HUES64 (cell line): Measurements from ENCODE around the gene BSN.
"Not testable (repeated sequence)": the region's sequence is repeated elsewhere in the genome, so short reads cannot be mapped to it uniquely, and the experiment has no call there.

Experiments used
- H3K27ac ChIP-seq: 2 replicates; pipeline ENCODE4 v1.7.0; 2013; ENCODE audit warnings: low read depth, low read length, inconsistent platforms
- H3K27me3 ChIP-seq: 2 replicates; pipeline ENCODE4 v1.6.1; 2013; ENCODE audit warnings: mild to moderate bottlenecking, low read length; ENCODE audit not compliant: insufficient read depth
- H3K36me3 ChIP-seq: 2 replicates; pipeline ENCODE4 v1.6.1; 2013; ENCODE audit warnings: mild to moderate bottlenecking, low read length; ENCODE audit not compliant: insufficient read depth
- H3K4me1 ChIP-seq: 2 replicates; pipeline ENCODE4 v1.6.1; 2013; ENCODE audit warnings: mild to moderate bottlenecking, low read length, moderate library complexity; ENCODE audit not compliant: insufficient read depth
- H3K4me3 ChIP-seq: 2 replicates; pipeline ENCODE4 v1.5.1; 2013; ENCODE audit warnings: mild to moderate bottlenecking, low read length, moderate library complexity
- H3K9ac ChIP-seq: 2 replicates; pipeline ENCODE4 v1.6.1; 2013; ENCODE audit warnings: mild to moderate bottlenecking, low read depth, low read length
- H3K9me3 ChIP-seq: 2 replicates; pipeline ENCODE4 v1.6.1; 2013; ENCODE audit warnings: low read depth, low read length; ENCODE audit not compliant: insufficient read depth
- WGBS: fragments of 150-250, 120-280 bp; methylation state at CpG from one replicate; pipeline ENCODE4 v1.1.7; 2013; ENCODE audit warnings: missing lambda C conversion rate; 5-methylcytosine and 5-hydroxymethylcytosine counted together

Gene BSN

DNA sequence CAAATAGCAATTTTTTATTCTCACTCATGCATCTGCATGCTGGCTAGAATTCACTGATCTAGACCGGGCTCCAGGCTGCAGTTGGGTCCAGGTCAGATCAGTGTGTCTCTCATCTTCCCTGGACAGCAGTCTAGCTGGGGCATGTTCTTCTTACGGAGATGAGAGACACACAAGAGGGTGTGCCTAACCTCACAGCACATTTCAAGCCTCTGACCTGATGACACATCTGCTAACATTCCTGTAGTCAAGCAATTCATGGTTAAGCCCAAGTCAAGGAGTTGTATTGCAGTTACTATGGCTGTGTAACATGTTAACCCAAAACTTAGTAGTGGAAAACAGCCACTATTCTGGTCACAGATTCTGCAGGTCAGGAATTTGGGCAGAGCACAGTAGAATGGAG is 13.1 kb downstream of the BSN start:
- Histone ChIP-seq H3K4me1 (peaks cover 9% of the 10 kb centered on the region), H3K9me3 (no peaks in the 10 kb centered on the region), H3K9ac (no peak overlapping the region), H3K27me3 (no peaks in the 10 kb centered on the region), H3K27ac (no peak overlapping the region), H3K36me3 (no peaks in the 10 kb centered on the region), H3K4me3 (no peak overlapping the region)
- 43% methylated on average over 2 of the region's 2 CpGs for WGBS

DNA sequence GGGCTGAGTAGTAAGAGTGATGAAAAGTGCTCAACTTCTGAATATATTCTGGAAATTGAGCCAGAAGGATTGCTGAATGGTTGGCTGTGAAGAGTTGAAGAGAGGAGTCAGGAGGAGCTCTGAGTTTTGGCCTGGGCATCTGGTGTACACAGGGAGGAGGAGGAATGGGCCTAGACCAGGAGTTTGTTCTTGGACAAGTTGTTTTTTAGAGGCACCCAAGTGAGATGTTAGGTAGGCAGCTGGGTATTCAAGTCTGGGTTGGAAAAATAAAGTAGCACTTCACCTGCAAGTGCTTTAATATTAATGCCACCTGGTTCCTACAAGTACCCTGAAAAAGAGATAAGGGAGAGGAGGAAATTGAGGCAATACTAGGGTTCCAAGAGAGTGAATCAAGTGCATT is 14.7 kb downstream of the BSN start:
- Histone ChIP-seq H3K27ac (no peak overlapping the region), H3K4me3 (no peak overlapping the region), H3K27me3 (no peaks in the 10 kb centered on the region), H3K36me3 (no peaks in the 10 kb centered on the region), H3K9ac (no peak overlapping the region), H3K4me1 (peaks cover 9% of the 10 kb centered on the region), H3K9me3 (no peaks in the 10 kb centered on the region)

DNA sequence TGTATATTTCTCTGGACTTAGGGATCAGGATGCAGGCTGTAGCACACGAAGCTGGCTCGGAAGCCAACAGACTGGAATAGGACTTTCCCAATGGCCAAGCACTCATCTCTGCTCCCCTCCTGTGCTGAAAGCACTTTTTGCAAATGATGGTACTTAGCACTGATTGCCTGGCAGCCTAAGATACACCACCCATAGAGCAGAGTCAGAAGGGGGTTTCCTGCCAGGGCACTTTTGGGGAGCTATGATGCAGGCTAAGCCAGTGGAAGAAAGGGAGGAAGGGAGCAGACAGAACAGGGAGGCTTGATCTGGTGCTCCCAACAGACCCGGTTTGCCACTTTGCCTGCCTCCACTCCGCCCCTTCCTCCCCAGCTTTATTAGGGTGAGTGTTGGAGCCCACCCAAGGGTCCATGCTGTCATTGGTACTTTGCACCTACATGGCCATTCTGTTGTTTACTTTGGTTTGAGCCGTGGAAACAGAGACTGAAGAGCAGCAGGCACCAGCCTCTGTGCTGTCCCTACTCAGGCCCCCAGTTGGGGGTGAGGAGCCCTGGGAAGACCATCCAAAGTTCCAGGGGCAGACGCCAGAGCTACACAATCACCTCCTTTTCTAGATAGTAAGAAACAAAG is 15.9 kb downstream of the BSN start:
- no peak overlapping the region for H3K4me3 ChIP-seq
- H3K27me3 ChIP-seq, result no peaks in the 10 kb centered on the region
- no peak overlapping the region for H3K27ac ChIP-seq
- H3K9ac ChIP-seq, result no peak overlapping the region
- H3K36me3 ChIP-seq, result no peaks in the 10 kb centered on the region
- H3K9me3 ChIP-seq, result no peaks in the 10 kb centered on the region
- 67% methylated on average over 6 of the region's 6 CpGs for WGBS
- peaks cover 9% of the 10 kb centered on the region for H3K4me1 ChIP-seq

DNA sequence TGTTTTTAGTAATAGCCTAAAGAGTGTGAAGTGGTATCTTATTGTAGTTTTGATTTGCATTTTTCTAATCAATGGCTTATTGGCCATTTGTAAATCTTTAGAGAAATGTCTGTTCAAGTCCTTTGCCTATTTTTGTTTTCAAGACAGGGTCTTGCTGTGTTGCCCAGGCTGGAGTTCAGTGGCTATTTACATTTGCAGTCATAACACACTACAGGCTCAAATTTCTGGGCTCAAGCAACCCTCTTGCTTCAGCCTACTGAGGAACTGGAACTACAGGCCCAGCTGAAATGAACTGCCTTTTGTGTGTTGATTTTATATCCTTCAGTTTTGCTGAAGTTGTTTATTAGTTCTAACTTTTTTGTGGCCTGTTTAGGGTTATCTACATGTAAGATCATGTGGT is 27.9 kb downstream of the BSN start:
- H3K4me1 ChIP-seq, result no peaks in the 10 kb centered on the region
- no peak overlapping the region for H3K9ac ChIP-seq
- no peaks in the 10 kb centered on the region for H3K9me3 ChIP-seq
- no peaks in the 10 kb centered on the region for H3K27me3 ChIP-seq
- no peak overlapping the region for H3K4me3 ChIP-seq
- H3K27ac ChIP-seq, result no peak overlapping the region
- H3K36me3 ChIP-seq, result no peaks in the 10 kb centered on the region

DNA sequence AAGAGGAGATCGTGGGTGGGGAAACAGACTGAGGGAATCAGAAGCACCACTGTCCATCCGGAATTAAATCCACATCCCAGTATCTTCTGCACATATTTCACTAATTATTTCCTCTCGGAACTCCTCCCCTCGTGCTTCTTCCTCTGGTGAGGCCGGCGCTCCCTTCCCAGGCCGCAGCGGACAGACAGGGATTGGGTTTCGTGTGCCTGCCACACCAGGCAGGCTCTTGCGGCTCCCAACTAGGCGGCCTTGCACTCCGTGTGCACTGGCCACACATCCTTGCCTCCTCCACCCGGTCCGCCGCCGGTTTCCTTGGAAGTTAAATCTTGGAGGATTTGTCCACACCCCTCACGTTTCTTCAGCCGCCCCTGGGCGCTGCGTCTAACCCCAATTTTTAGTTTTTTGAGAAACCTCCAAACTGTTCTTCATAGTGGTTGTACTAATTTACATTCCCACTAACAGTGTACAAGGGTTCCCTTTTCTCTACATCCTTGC is 31.0 kb downstream of the BSN start:
- H3K9me3 ChIP-seq, H3K4me1 ChIP-seq, H3K9ac ChIP-seq, H3K36me3 ChIP-seq, H3K27me3 ChIP-seq, H3K4me3 ChIP-seq, H3K27ac ChIP-seq: not testable (repeated sequence)
- 91% methylated on average over 19 of the region's 20 CpGs for WGBS

DNA sequence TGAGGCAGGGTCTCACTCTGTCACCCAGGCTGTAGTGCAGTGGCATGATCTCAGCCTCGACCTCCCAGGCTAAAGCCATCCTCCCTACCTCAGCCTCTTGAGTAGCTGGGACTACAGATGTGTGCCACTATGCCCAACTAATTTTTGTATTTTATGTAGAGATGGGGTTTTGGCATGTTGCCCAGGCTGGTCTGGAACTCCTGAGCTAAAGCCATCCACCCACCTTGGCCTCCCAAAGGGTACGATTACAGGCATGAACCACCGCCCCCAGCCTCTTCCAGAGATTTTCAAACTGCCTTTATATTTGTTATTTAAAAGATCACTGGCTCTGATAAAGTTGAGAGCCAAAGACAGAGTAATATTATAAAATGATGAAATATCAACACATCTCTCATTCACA is 37.3 kb downstream of the BSN start:
- Histone ChIP-seq H3K4me1 (no peaks in the 10 kb centered on the region), H3K27me3 (no peaks in the 10 kb centered on the region), H3K9ac (no peak overlapping the region), H3K9me3 (no peaks in the 10 kb centered on the region), H3K4me3 (no peak overlapping the region), H3K27ac (no peak overlapping the region), H3K36me3 (no peaks in the 10 kb centered on the region)
- 89% methylated on average over 1 of the region's 3 CpGs for WGBS

DNA sequence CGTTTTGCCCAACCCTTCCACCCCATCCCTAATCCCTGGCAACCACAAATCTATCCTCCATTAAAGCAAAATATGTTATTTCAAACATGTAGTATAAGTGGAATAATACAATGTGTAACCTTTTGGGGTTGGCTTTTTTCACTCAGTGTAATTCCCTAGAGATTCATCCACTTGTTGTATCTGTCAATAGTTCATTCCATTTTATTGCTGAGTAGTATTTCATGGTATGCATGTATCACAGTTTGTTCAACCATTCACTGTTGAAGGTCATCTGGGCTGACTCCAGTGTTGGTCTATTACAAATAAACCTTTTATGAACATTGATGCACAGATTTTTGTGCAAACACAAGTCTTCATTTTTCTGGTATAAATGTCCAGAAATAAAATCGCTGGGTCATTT is 38.8 kb downstream of the BSN start:
- WGBS, result 86% methylated on average over 2 of the region's 2 CpGs
- no peak overlapping the region for H3K9ac ChIP-seq
- H3K4me1 ChIP-seq, result no peaks in the 10 kb centered on the region
- no peaks in the 10 kb centered on the region for H3K9me3 ChIP-seq
- H3K4me3 ChIP-seq, result no peak overlapping the region
- no peaks in the 10 kb centered on the region for H3K27me3 ChIP-seq
- H3K36me3 ChIP-seq, result no peaks in the 10 kb centered on the region
- no peak overlapping the region for H3K27ac ChIP-seq

DNA sequence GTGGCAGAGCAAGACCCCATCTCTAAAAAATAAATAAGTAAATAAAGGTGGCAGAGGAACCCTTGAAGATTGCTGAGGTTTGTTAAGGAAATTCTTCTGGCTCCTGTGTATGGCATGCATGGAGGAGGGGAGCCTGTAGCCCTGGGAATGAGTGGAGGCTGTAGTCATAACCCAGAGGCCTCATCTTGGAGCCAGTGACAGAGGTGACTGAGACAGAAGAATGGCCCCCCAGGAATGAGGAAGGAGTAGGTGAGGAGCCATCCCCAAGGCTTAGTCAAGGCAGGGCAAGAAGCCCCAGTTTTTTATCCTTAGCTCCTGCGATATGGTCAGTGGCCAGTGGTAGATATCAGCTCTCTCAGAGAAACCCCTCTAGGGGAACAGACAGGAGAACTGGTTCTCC is 46.5 kb downstream of the BSN start:
- 91% methylated on average over 1 of the region's 1 CpG for WGBS
- no peaks in the 10 kb centered on the region for H3K36me3 ChIP-seq

DNA sequence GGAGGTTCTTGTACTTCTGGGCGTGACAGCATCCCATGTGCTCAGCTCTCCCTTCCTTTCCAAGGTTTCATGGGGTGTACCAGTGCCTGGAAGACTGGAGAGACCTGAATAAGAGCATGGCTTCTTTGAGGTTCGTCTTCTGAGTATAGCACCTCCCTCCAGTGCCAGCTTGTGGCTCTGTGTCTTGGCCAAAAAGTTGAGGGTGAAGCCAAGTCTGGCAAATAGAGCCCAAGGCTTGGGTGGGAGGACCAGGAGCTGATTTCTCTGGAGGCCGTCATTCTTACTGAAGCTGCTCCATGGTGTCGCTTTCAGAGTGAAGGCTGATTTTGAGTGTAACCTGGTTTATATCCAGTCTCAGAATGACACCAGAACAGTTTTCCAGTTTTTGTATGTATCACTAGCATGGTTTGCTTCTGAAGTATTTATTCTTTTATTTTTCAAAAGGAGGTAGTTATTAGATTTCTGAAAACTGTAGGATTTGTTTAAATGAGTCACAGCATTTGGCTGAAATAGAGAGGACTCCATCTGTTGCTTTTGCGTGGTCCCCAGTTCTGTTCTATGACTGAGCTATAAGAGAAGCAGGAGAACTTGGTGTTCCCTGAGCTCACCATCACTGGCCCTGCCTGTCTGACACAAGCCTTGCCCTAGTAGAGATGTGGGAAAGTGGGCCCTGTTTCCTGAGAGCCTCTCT is 47.2 kb downstream of the BSN start:
- H3K27me3 ChIP-seq, result no peaks in the 10 kb centered on the region
- WGBS, result 92% methylated on average over 5 of the region's 5 CpGs
- H3K4me3 ChIP-seq, result no peak overlapping the region
- H3K9me3 ChIP-seq, result no peaks in the 10 kb centered on the region
- H3K36me3 ChIP-seq, result no peaks in the 10 kb centered on the region
- no peaks in the 10 kb centered on the region for H3K4me1 ChIP-seq
- no peak overlapping the region for H3K9ac ChIP-seq
- no peak overlapping the region for H3K27ac ChIP-seq

More for the DNA sequence above, 46.5 kb downstream of the BSN start:
- Histone ChIP-seq H3K4me3 (no peak overlapping the region), H3K9me3 (no peaks in the 10 kb centered on the region), H3K27me3 (no peaks in the 10 kb centered on the region), H3K4me1 (no peaks in the 10 kb centered on the region), H3K9ac (no peak overlapping the region), H3K27ac (no peak overlapping the region)

DNA sequence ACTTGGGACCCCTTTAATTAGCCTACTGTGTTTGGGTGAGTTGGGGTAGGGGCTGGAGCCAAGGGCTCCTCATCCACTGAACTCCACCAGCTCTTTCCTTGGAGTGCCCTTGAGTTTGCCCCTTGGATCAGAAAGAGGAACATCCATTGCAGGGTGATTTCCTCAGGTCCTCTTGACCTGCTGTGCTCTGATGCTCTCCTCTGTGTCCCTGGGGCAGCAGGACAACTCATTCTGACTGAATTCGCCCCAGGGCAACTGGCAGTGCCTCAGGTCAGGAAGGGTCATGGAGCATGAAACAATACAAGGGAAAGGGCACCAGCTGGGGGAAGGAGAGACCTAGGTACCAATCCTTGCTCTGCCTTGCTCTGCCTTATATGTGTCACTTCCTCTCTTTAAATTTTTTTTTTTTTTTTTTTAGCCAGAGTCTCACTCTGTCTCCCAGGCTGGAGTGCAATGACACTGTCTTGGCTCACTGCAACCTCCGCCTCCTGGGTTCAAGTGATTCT is 47.8 kb downstream of the BSN start:
- no peaks in the 10 kb centered on the region for H3K27me3 ChIP-seq
- H3K4me3 ChIP-seq, result no peak overlapping the region
- WGBS, result 91% methylated on average over 2 of the region's 2 CpGs
- no peak overlapping the region for H3K9ac ChIP-seq
- no peak overlapping the region for H3K27ac ChIP-seq
- H3K36me3 ChIP-seq, result no peaks in the 10 kb centered on the region
- no peaks in the 10 kb centered on the region for H3K9me3 ChIP-seq
- H3K4me1 ChIP-seq, result no peaks in the 10 kb centered on the region

DNA sequence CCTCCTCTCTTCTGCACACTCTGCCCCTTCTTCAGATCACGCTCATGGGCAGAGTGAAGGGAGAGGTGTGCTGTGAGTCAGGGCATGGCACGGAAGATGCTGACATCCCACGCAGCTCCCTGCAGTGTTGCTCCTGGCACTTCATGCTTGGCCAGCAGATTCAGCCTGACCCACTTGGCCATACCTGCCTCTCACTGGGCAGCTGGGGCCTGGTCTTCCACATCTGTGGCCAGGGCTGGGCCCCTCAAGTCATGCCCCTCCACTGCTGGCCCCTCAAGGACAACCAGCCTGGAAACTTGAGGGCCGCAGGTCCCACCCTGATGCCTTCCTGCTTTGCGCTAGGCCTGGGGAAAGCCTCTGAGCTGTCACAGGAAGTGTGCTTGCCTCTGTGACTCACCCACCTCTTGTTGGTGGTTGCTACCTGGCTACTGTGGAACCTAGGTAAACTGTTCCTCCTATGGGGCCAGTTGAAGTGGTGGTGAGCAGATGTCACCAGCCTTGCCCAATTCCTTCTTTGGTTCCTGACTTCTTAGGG is 48.7 kb downstream of the BSN start:
- 96% methylated on average over 5 of the region's 5 CpGs for WGBS

More for the DNA sequence above, 48.7 kb downstream of the BSN start:
- Histone ChIP-seq H3K27ac (no peak overlapping the region), H3K4me3 (no peak overlapping the region), H3K9ac (no peak overlapping the region), H3K36me3 (no peaks in the 10 kb centered on the region), H3K4me1 (no peaks in the 10 kb centered on the region), H3K27me3 (no peaks in the 10 kb centered on the region), H3K9me3 (no peaks in the 10 kb centered on the region)
